ENCODE results near the gene OVAAL. TPM values are rescaled to one million over a fixed set of nuclear protein-coding genes. Genes with fewer than 3 reads are reported as not detected.

The OVAAL gene
- total and polyA plus RNA-seq, 2 donors (not counting 3 experiments of a cell fraction or from before 2014, with no cell fraction given): 0.04 TPM; not detected in 1

DNA sequence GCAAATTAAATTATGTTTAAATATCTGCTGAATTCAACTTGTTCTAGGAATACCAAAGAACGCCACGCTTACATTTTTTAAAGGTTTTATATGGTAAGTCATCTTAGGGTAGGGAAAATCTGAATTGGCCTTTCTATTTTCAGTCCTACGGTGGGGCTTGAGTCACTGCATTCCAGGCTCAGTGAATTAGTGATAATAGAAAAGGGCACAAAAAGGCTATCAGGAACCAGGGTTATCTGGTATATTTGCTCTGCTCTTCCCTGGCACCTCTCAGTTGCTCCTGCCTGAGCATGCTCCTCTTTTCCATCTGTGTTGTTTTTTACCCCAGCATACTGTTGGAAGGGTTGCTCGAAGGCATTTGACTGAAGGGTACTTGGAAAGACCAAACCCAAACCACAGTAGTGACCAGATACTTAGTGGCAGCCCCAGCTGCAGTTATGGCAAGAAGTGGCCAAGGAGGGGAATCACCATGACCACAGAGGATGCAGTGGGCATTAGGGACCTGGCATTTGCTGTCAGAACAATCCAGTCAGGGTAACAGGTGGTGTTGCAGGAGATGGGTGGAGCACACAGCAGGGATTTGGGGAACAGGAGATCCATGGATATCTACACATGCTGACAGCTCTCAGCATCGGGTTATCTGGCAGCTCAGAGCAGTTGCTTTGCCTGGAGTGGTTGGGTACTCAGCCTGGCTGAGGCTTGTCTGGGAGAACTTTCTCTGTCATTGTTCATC, 2.3 kb downstream of the OVAAL start:
- POLR2A ChIA-PET: no interaction called here
- Histone ChIP-seq H2AFZ (ENCODE audit: low read depth, low read length) (no peak overlapping the region), H3K79me2 (ENCODE audit: control insufficient read depth, insufficient read depth, low read length) (no peaks in the 10 kb centered on the region), H3K4me2 (ENCODE audit: insufficient read depth, low read length) (no peak overlapping the region), H3K36me3 (ENCODE audit: control insufficient read depth in 2 of 2, extremely low read depth in 1 of 2, insufficient read depth in 2 of 2, low read length in 2 of 2) (no peaks in the 10 kb centered on the region), H3K4me3 (replicated peaks in 1 of 3; ENCODE audit: insufficient read depth in 1 of 3, low read depth in 1 of 3, low read length in 3 of 3) (no peak overlapping the region), H3K27ac (ENCODE audit: insufficient read depth, low read depth, low read length) (no peak overlapping the region), H3K9ac (replicated peaks; ENCODE audit: extremely low read depth, insufficient read depth, low read length) (no peak overlapping the region), H3K4me1 (ENCODE audit: control insufficient read depth, extremely low read depth, insufficient read depth, low read length) (peaks cover 5% of the 10 kb centered on the region), H3K27me3 (ENCODE audit: control insufficient read depth in 2 of 2, insufficient read depth in 2 of 2, low read length in 2 of 2) (peaks cover 0 to 2% of the 10 kb centered on the region in 2 experiments), H3K9me3 (replicated peaks; ENCODE audit: control insufficient read depth, insufficient read depth, low read length) (no peaks in the 10 kb centered on the region), H3K9me1 (replicated peaks; ENCODE audit: control insufficient read depth, extremely low read depth, insufficient read depth, low read length) (no peaks in the 10 kb centered on the region), H4K20me1 (replicated peaks; ENCODE audit: control insufficient read depth, extremely low read depth, insufficient read depth, low read length) (no peaks in the 10 kb centered on the region)
- dilution Hi-C loops (cut with MboI; ENCODE audit: extremely low pct_ligation_motif_present, low sequenced_read_pairs) (no loop called here), intact Hi-C loops (cut with micrococcal nuclease) (no loop called here)
- FAIRE-seq: no peak
- no TSS peak for BruUV-seq (replicated peaks)
- TF ChIP-seq FOS (IDR thresholded peaks at IDR 0.05; ENCODE audit: borderline replicate concordance, insufficient read depth, low read length) (no peak), JUN (IDR thresholded peaks at IDR 0.05; ENCODE audit: borderline replicate concordance, insufficient read depth, insufficient read length, low read depth) (no peak), MYC (IDR thresholded peaks at IDR 0.05; ENCODE audit: low read depth, low read length) (no peak), POLR2AphosphoS5 (IDR thresholded peaks at IDR 0.05; ENCODE audit: insufficient read depth, low read depth, low read length) (no peak), GATA2 (IDR thresholded peaks at IDR 0.05; ENCODE audit: insufficient read depth, insufficient read length, low read depth, low read length) (no peak), POLR2A (IDR thresholded peaks at IDR 0.05; ENCODE audit: low read depth, low read length) (no peak), EZH2 (IDR thresholded peaks at IDR 0.05; ENCODE audit: borderline replicate concordance, low read depth, low read length, severe bottlenecking) (no peak)
- TF ChIP-seq, protein P1, sequence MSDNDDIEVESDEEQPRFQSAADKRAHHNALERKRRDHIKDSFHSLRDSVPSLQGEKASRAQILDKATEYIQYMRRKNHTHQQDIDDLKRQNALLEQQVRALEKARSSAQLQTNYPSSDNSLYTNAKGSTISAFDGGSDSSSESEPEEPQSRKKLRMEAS (IDR thresholded peaks at IDR 0.05; ENCODE audit: insufficient read depth, insufficient read length): no peak
- TF ChIP-seq, protein P2, sequence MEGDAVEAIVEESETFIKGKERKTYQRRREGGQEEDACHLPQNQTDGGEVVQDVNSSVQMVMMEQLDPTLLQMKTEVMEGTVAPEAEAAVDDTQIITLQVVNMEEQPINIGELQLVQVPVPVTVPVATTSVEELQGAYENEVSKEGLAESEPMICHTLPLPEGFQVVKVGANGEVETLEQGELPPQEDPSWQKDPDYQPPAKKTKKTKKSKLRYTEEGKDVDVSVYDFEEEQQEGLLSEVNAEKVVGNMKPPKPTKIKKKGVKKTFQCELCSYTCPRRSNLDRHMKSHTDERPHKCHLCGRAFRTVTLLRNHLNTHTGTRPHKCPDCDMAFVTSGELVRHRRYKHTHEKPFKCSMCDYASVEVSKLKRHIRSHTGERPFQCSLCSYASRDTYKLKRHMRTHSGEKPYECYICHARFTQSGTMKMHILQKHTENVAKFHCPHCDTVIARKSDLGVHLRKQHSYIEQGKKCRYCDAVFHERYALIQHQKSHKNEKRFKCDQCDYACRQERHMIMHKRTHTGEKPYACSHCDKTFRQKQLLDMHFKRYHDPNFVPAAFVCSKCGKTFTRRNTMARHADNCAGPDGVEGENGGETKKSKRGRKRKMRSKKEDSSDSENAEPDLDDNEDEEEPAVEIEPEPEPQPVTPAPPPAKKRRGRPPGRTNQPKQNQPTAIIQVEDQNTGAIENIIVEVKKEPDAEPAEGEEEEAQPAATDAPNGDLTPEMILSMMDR (IDR thresholded peaks at IDR 0.05; ENCODE audit: extremely low read depth in 1 of 2, insufficient read depth in 1 of 2, low read depth in 1 of 2, low read length in 2 of 2): no peak
- CTCF ChIA-PET: interaction anchor here (0.6 to 0.9 kb wide), 2 partner anchors 48 to 49 kb away, joined by 3 read pairs; no protein-coding TSS in a partner anchor
- DNase-seq (ENCODE audit: low read depth, low spot score): no peak
